Keratinocyte (primary cell): ENCODE results near the gene LY6G6F. TPM values are rescaled to one million over a fixed set of nuclear protein-coding genes. Genes with fewer than 3 reads are reported as not detected.

ENCODE experiments used
- DNase-seq: peaks from one replicate; pipeline ENCODE4 v3.0.0-alpha.2; 2011; ENCODE audit warnings: low read depth, missing footprints, low spot score
- FAIRE-seq: peaks from 2 replicates; lab custom pipeline; 2011; peaks lifted over from hg19 to GRCh38; lab: Jason Lieb, UNC
- H2AFZ ChIP-seq: 2 replicates; pipeline ENCODE4 v1.6.0; 2012; ENCODE audit warnings: low read length, control low read depth, inconsistent platforms; ENCODE audit not compliant: control insufficient read depth
- H3K27ac ChIP-seq: 2 replicates; pipeline ENCODE4 v1.5.1; 2011; ENCODE audit warnings: low read length; ENCODE audit not compliant: control insufficient read depth, insufficient read depth
- H3K27me3 ChIP-seq: 3 replicates; pipeline ENCODE4 v1.6.0; 2011; ENCODE audit warnings: low read length; ENCODE audit not compliant: control insufficient read depth, insufficient read depth; ENCODE audit errors: extremely low read depth
- H3K36me3 ChIP-seq, 2 experiments: 2 replicates in 1 of 2; 3 replicates in 1 of 2; pipeline ENCODE4 v1.5.1; 2011; ENCODE audit warnings: low read length in 2 of 2, mild to moderate bottlenecking in 1 of 2; ENCODE audit not compliant: control insufficient read depth in 2 of 2, insufficient read depth in 2 of 2; ENCODE audit errors: extremely low read depth in 1 of 2
- H3K4me1 ChIP-seq: 3 replicates; pipeline ENCODE4 v1.5.1; 2011; ENCODE audit warnings: low read length; ENCODE audit not compliant: control insufficient read depth, insufficient read depth; ENCODE audit errors: extremely low read depth
- H3K4me2 ChIP-seq: 3 replicates; pipeline ENCODE4 v1.6.0; 2011; ENCODE audit warnings: low read depth, low read length; ENCODE audit not compliant: control insufficient read depth, insufficient read depth; ENCODE audit errors: extremely low read depth
- H3K4me3 ChIP-seq, 3 experiments: fragments of 200-600 bp in 1 of 3; sonication (generic) in 1 of 3; 2 replicates in 2 of 3; 3 replicates in 1 of 3; pipeline ENCODE4 v1.5.1; 2011 to 2016; ENCODE audit warnings: low read length in 3 of 3, mild to moderate bottlenecking in 3 of 3, control low read depth in 2 of 3, inconsistent platforms in 1 of 3, low read depth in 1 of 3, mixed read lengths in 1 of 3, mixed run types in 1 of 3, moderate library complexity in 1 of 3; ENCODE audit not compliant: control insufficient read depth in 2 of 3, insufficient read depth in 2 of 3; ENCODE audit errors: extremely low read depth in 1 of 3
- H3K79me2 ChIP-seq: 2 replicates; pipeline ENCODE4 v1.6.0; 2012; ENCODE audit warnings: low read length; ENCODE audit not compliant: control insufficient read depth, insufficient read depth
- H3K9ac ChIP-seq: 3 replicates; pipeline ENCODE4 v1.6.0; 2011; ENCODE audit warnings: low read length; ENCODE audit not compliant: control insufficient read depth, insufficient read depth; ENCODE audit errors: extremely low read depth
- H3K9me1 ChIP-seq: 3 replicates; pipeline ENCODE4 v1.6.0; 2011; ENCODE audit warnings: low read length; ENCODE audit not compliant: control insufficient read depth, insufficient read depth; ENCODE audit errors: extremely low read depth
- H3K9me3 ChIP-seq: 2 replicates; pipeline ENCODE4 v1.5.1; 2012; ENCODE audit warnings: low read depth, low read length; ENCODE audit not compliant: control insufficient read depth
- H4K20me1 ChIP-seq: 3 replicates; pipeline ENCODE4 v1.6.0; 2011; ENCODE audit warnings: low read length; ENCODE audit not compliant: control insufficient read depth, insufficient read depth; ENCODE audit errors: extremely low read depth
- CTCF ChIP-seq, 3 experiments: IDR thresholded peaks in 1 of 3; conservative IDR thresholded peaks in 1 of 3; optimal IDR thresholded peaks in 1 of 3; 2 replicates in 2 of 3; 3 replicates in 1 of 3; pipeline versions ENCODE3 to v1.5.1; 2011; ENCODE audit warnings: low read length in 3 of 3, mild to moderate bottlenecking in 3 of 3, moderate library complexity in 2 of 3, control low read depth in 1 of 3, inconsistent platforms in 1 of 3; ENCODE audit not compliant: insufficient read depth in 2 of 3; ENCODE audit errors: extremely low read depth in 1 of 3
- EZH2 ChIP-seq: IDR thresholded peaks from one replicate; pipeline ENCODE4 v1.6.1; 2012; ENCODE audit warnings: inconsistent platforms, mild to moderate bottlenecking, low read length, moderate library complexity
- dilution Hi-C: fragments of 300-500 bp; cut with MboI; formaldehyde crosslinking; loops from one replicate; pipeline ENCODE4 v1.7.0; 2020; ENCODE audit warnings: low sequenced_read_pairs; ENCODE audit not compliant: extremely low pct_ligation_motif_present
- polyA plus RNA-seq, 5 experiments: library from polyadenylated mRNA; depleted of rRNA in 3 of 5; stranded (reverse) in 3 of 5; stranded (forward) in 1 of 5; unstranded in 1 of 5; fragments of >200 nt; gene quantifications; 1 replicate in 1 of 5; 2 replicates in 3 of 5; 3 replicates in 1 of 5; pipeline versions ENCODE4 v1.2.1 to v1.2.3, GENCODE V29; 2011 to 2012; ENCODE audit warnings: missing spikeins in 2 of 5, low read depth in 1 of 5, low replicate concordance in 1 of 5

The LY6G6F gene
- polyA plus RNA-seq, 1 donor (not counting 4 experiments of a cell fraction or from before 2014, with no cell fraction given), result not detected

DNA sequence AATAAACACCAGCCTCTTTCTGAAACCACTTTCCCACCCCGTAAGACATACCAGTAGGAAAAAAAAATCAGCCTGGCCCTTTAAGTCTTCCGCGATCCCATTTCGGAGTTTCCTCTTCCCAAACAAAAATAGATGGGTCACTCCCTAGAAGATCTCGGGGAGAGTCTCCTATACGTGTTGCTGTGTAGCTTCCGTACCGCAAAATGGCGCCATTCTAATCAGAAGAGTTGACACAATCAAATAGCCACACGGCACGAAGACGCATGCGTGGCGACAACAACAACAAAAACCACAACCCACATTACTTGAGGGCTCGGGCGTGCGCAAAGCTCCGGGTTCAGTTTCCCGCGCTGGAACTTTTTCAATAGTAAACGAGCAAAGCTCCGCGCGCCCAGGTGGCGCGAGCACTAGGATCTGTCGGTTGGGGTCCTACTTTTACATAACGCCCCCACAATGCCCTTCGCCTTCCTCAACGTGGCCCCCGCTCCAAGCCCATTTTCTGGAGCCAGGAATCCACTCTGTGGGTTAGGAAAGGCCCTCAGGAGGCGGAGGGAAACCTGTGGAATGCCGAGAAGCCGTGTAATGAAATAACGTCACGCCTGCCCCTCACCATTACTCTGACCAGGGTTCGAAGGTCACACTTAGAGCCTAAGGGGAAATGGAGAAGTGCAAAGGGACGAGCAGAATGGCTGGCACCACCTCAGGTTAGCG, 41.7 kb upstream of the LY6G6F start, which contains the start of gene GPANK1:
Gene GPANK1 (minus strand): TSS at position 208 of the 711 bp plus-strand sequence. CDS start 519 bp downstream, outside the sequence.
- H3K4me1 ChIP-seq, result peaks cover 30% of the 10 kb centered on the region
- H3K9me3 ChIP-seq, result no peaks in the 10 kb centered on the region
- DNase-seq, result peak; percentile 66
- H3K27ac ChIP-seq, result peak within 1 kb of the TSS; percentile 96
- no peaks in the 10 kb centered on the region for H3K27me3 ChIP-seq
- TF ChIP-seq EZH2 (no peak), CTCF (optimal IDR thresholded peaks at IDR 0.05 in 1 of 3, IDR thresholded peaks at IDR 0.05 in 1 of 3, conservative IDR thresholded peaks at IDR 0.05 in 1 of 3; ENCODE audit: extremely low read depth in 1 of 3, insufficient read depth in 2 of 3, low read length in 3 of 3) (no peak)
- peak; percentile 76 for FAIRE-seq
- H3K9me1 ChIP-seq, result no peaks in the 10 kb centered on the region
- peaks cover 41% of the 10 kb centered on the region for H3K79me2 ChIP-seq
- peak within 1 kb of the TSS; percentile 71 for H3K4me2 ChIP-seq
- peak within 1 kb of the TSS; percentile 86 for H2AFZ ChIP-seq
- no peaks in the 10 kb centered on the region for H4K20me1 ChIP-seq
- dilution Hi-C loops, result no loop called here
- H3K36me3 ChIP-seq, result peaks cover 21 to 33% of the 10 kb centered on the region in 2 experiments
- peak within 1 kb of the TSS; percentile 93 to 95 (median 94) for H3K4me3 ChIP-seq
- peak within 1 kb of the TSS; percentile 94 for H3K9ac ChIP-seq

- H3K4me1 ChIP-seq, result peaks cover 27% of the 10 kb centered on the region
- peak within 1 kb of the TSS; percentile 91 for H3K4me2 ChIP-seq
- H3K9me3 ChIP-seq, result no peaks in the 10 kb centered on the region
- peak within 1 kb of the TSS; percentile 94 for H3K9ac ChIP-seq
- no peak for FAIRE-seq
- no peaks in the 10 kb centered on the region for H3K9me1 ChIP-seq
- no peak for TF ChIP-seq EZH2
- TF ChIP-seq CTCF (optimal IDR thresholded peaks at IDR 0.05 in 1 of 3, IDR thresholded peaks at IDR 0.05 in 1 of 3, conservative IDR thresholded peaks at IDR 0.05 in 1 of 3; ENCODE audit: extremely low read depth in 1 of 3, insufficient read depth in 2 of 3, low read length in 3 of 3), result peak in 1 of 3 experiments; percentile 19
- dilution Hi-C loops, result no loop called here
- H3K79me2 ChIP-seq, result peaks cover 40% of the 10 kb centered on the region
- peaks cover 28 to 38% of the 10 kb centered on the region in 2 experiments for H3K36me3 ChIP-seq
- no peaks in the 10 kb centered on the region for H4K20me1 ChIP-seq
- peak within 1 kb of the TSS; percentile 86 for H2AFZ ChIP-seq
- no peaks in the 10 kb centered on the region for H3K27me3 ChIP-seq
- DNase-seq, result peak; percentile 87
- H3K4me3 ChIP-seq, result peak within 1 kb of the TSS; percentile 93 to 95 (median 94)
- H3K27ac ChIP-seq, result peak within 1 kb of the TSS; percentile 96
Observed at GRCh38 chr6:31665501-31666336, 40.9 kb upstream of the LY6G6F start, which contains the start of gene CSNK2B. CSNK2B (plus strand) TSS chr6:31666080; CDS start chr6:31666832, 752 bp downstream.
